B cell (primary cell): ENCODE measurements around the gene PVR. TPM values are rescaled to one million over a fixed set of nuclear protein-coding genes. Genes with fewer than 3 reads are reported as not detected.

ENCODE experiments used
- ATAC-seq: fragments of 200-7000 bp; cut with Tn5 transposase; one replicate; pipeline ENCODE4 v1.10.0; 2021; ENCODE audit warnings: low read depth, mild to moderate bottlenecking, moderate number of reproducible peaks, moderate library complexity
- CTCF ChIA-PET: fragments of 350-600 bp; sonication (Branson Sonifier 250); formaldehyde crosslinking; loops from one replicate; lab custom pipeline; 2021; ENCODE audit warnings: antibody characterized with exemption, inconsistent platforms; lab: Charles Lee
- POLR2A ChIA-PET: fragments of 350-600 bp; sonication (Branson Sonifier 250); formaldehyde crosslinking; loops from one replicate; lab custom pipeline; 2021; ENCODE audit warnings: antibody characterized with exemption; lab: Charles Lee
- DNase-seq: peaks from one replicate; pipeline ENCODE4 v3.0.0; 2013
- H2AFZ ChIP-seq: 2 replicates; pipeline ENCODE4 v1.6.1; 2012; ENCODE audit warnings: mild to moderate bottlenecking, low read depth, low read length; ENCODE audit not compliant: insufficient read depth, poor library complexity, severe bottlenecking
- H3K27ac ChIP-seq, 2 donors: 1 replicate in 1 of 2; 2 replicates in 1 of 2; pipeline ENCODE4 v1.5.1; 2012 to 2013; ENCODE audit warnings: low read length in 2 of 2, mild to moderate bottlenecking in 2 of 2, moderate library complexity in 1 of 2
- H3K27me3 ChIP-seq, 4 experiments: fragments of 200-600 bp in 1 of 4; sonication (generic) in 1 of 4; replicated peaks in 1 of 4; 1 replicate in 2 of 4; 2 replicates in 2 of 4; pipeline versions ENCODE4 v1.6.1 to v1.7.0; 2013 to 2016; ENCODE audit warnings: low read length in 3 of 4, mild to moderate bottlenecking in 2 of 4, mixed read lengths in 1 of 4, moderate library complexity in 1 of 4; ENCODE audit not compliant: insufficient read depth in 4 of 4, control insufficient read depth in 3 of 4; ENCODE audit errors: control extremely low read depth in 1 of 4
- H3K36me3 ChIP-seq, 2 experiments: replicated peaks in 1 of 2; 1 replicate in 1 of 2; 2 replicates in 1 of 2; pipeline versions ENCODE4 v1.6.1 to v1.7.1; 2013; ENCODE audit warnings: low read length in 1 of 2; ENCODE audit not compliant: insufficient read depth in 2 of 2, control insufficient read depth in 1 of 2; ENCODE audit errors: control extremely low read depth in 1 of 2, extremely low read depth in 1 of 2
- H3K4me1 ChIP-seq, 2 donors: fragments of 200-600 bp in 1 of 2; sonication (generic) in 1 of 2; 1 replicate in 1 of 2; 2 replicates in 1 of 2; pipeline versions ENCODE4 v1.5.1 to v1.6.1; 2013 to 2017; ENCODE audit warnings: low read length in 2 of 2; ENCODE audit not compliant: control insufficient read depth in 2 of 2, insufficient read depth in 2 of 2
- H3K4me2 ChIP-seq: replicated peaks from 2 replicates; pipeline ENCODE3; 2012; ENCODE audit warnings: mild to moderate bottlenecking, low read depth, low read length; ENCODE audit not compliant: poor library complexity, severe bottlenecking
- H3K4me3 ChIP-seq, 5 experiments: fragments of 200-600 bp in 1 of 5; sonication (generic) in 1 of 5; 1 replicate in 3 of 5; 2 replicates in 2 of 5; pipeline versions ENCODE4 v1.5.1 to v1.7.0; 2011 to 2016; ENCODE audit warnings: low read length in 4 of 5, mild to moderate bottlenecking in 4 of 5, low read depth in 2 of 5, control low read depth in 1 of 5, moderate library complexity in 1 of 5; ENCODE audit not compliant: insufficient read depth in 1 of 5; ENCODE audit errors: control extremely low read depth in 1 of 5, extremely low read depth in 1 of 5
- H3K79me2 ChIP-seq: fragments of 200-600 bp; sonication (generic); one replicate; pipeline ENCODE4 v1.6.0; 2016; ENCODE audit warnings: low read length; ENCODE audit not compliant: control insufficient read depth, insufficient read depth
- H3K9ac ChIP-seq: fragments of 200-600 bp; sonication (generic); 2 replicates; pipeline ENCODE4 v1.6.1; 2017; ENCODE audit warnings: mild to moderate bottlenecking, low read length, moderate library complexity
- H3K9me3 ChIP-seq, 3 donors: one replicate each; pipeline versions ENCODE4 v1.6.1 to v1.7.1; 2013; ENCODE audit warnings: low read length in 2 of 3; ENCODE audit not compliant: control insufficient read depth in 2 of 3, insufficient read depth in 1 of 3; ENCODE audit errors: control extremely low read depth in 1 of 3
- H4K20me1 ChIP-seq: 2 replicates; pipeline ENCODE4 v1.6.0; 2012; ENCODE audit warnings: mild to moderate bottlenecking, low read length; ENCODE audit not compliant: insufficient read depth, control insufficient read depth, poor library complexity, severe bottlenecking
- H3K27ac Mint-ChIP-seq: one replicate; pipeline ENCODE4 v1.8.0; 2021; ENCODE audit warnings: mixed read lengths
- H3K27me3 Mint-ChIP-seq: one replicate; pipeline ENCODE4 v1.8.0; 2021; ENCODE audit warnings: mixed read lengths
- H3K4me1 Mint-ChIP-seq: one replicate; pipeline ENCODE4 v1.8.0; 2021; ENCODE audit warnings: mixed read lengths
- H3K4me3 Mint-ChIP-seq: one replicate; pipeline ENCODE4 v1.8.0; 2021; ENCODE audit warnings: mixed read lengths
- H3K9me3 Mint-ChIP-seq: one replicate; pipeline ENCODE4 v1.8.0; 2022; ENCODE audit warnings: mixed read lengths; ENCODE audit not compliant: insufficient read depth
- EZH2 ChIP-seq: IDR thresholded peaks from 2 replicates; pipeline ENCODE4 v1.6.1; 2012; ENCODE audit warnings: borderline replicate concordance, low read depth, mild to moderate bottlenecking, moderate library complexity, low read length; ENCODE audit not compliant: insufficient read depth, poor library complexity, severe bottlenecking
- WGBS: methylation state at CpG from one replicate; pipeline ENCODE4 v1.1.5; 2013; ENCODE audit warnings: missing lambda C conversion rate; ENCODE audit not compliant: insufficient coverage; 5-methylcytosine and 5-hydroxymethylcytosine counted together
- intact Hi-C: fragments of 100-400 bp; cut with micrococcal nuclease; formaldehyde crosslinking; loops from one replicate; pipeline ENCODE4 v1.10.0; 2022
- polyA plus RNA-seq: library from polyadenylated mRNA; depleted of rRNA; stranded (reverse); fragments of >200 nt; gene quantifications from 2 replicates; pipeline ENCODE4 v1.2.3, GENCODE V29; 2012
- total RNA-seq, 2 donors: library from RNA; stranded (reverse); fragments of 120-200 nt in 1 of 2; gene quantifications; 1 replicate in 1 of 2; 2 replicates in 1 of 2; pipeline versions ENCODE4 v1.2.3 to v1.2.4, GENCODE V29; 2013 to 2022
- TF ChIP-seq, protein P1 (sequence below): fragments of 200-600 bp; IDR thresholded peaks from one replicate; pipeline ENCODE4 v1.8.0; 2022; ENCODE audit warnings: antibody characterized with exemption, mild to moderate bottlenecking

PVR gene
- total and polyA plus RNA-seq, 2 donors (not counting 1 experiment from before 2014, with no cell fraction given), result 0.09 to 0.67 TPM

DNA sequence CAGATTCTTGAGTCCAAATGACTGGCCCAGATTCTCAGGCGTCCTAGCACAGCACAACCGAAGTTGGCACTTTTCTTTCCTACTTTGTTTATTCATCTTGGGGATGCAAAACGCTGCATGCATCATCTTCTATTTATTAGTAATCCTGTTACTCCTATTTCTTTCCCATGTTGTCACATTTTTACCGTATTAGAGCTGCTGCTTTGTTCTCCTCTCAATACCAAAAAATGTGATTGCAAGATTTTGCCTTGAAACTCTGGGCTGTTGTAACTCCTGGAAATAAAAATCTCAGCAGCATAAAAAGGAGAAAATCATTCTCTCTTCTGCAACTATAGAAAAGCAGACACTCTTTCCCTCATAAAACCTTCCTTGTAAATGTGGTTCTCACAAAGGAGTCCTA is 43.2 kb upstream of the PVR start:
- DNase-seq, result no peak
- Mint-ChIP-seq H3K9me3 (peaks cover 6% of the 10 kb centered on the region), H3K4me3 (no peak overlapping the region), H3K27ac (no peak overlapping the region), H3K27me3 (peaks cover 35% of the 10 kb centered on the region), H3K4me1 (no peaks in the 10 kb centered on the region)
- H2AFZ ChIP-seq, result no peak overlapping the region
- H3K27ac ChIP-seq, result no peak overlapping the region
- peaks cover 0 to 4% (median 0%) of the 10 kb centered on the region in 4 experiments for H3K27me3 ChIP-seq
- no peak overlapping the region for H3K4me2 ChIP-seq
- intact Hi-C loops, result no loop called here
- no peaks in the 10 kb centered on the region for H3K79me2 ChIP-seq
- H3K4me3 ChIP-seq, result no peak overlapping the region
- CTCF ChIA-PET, result no interaction called here
- TF ChIP-seq, protein P1, sequence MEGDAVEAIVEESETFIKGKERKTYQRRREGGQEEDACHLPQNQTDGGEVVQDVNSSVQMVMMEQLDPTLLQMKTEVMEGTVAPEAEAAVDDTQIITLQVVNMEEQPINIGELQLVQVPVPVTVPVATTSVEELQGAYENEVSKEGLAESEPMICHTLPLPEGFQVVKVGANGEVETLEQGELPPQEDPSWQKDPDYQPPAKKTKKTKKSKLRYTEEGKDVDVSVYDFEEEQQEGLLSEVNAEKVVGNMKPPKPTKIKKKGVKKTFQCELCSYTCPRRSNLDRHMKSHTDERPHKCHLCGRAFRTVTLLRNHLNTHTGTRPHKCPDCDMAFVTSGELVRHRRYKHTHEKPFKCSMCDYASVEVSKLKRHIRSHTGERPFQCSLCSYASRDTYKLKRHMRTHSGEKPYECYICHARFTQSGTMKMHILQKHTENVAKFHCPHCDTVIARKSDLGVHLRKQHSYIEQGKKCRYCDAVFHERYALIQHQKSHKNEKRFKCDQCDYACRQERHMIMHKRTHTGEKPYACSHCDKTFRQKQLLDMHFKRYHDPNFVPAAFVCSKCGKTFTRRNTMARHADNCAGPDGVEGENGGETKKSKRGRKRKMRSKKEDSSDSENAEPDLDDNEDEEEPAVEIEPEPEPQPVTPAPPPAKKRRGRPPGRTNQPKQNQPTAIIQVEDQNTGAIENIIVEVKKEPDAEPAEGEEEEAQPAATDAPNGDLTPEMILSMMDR, result no peak
- no peak for TF ChIP-seq EZH2
- H3K4me1 ChIP-seq, result no peaks in the 10 kb centered on the region
- ATAC-seq, result no peak
- WGBS, result 78% methylated on average over 3 of the region's 4 CpGs
- peaks cover 0 to 17% (median 5%) of the 10 kb centered on the region in 3 donors for H3K9me3 ChIP-seq
- POLR2A ChIA-PET, result no interaction called here
- no peaks in the 10 kb centered on the region for H3K36me3 ChIP-seq
- H3K9ac ChIP-seq, result no peak overlapping the region
- no peaks in the 10 kb centered on the region for H4K20me1 ChIP-seq

DNA sequence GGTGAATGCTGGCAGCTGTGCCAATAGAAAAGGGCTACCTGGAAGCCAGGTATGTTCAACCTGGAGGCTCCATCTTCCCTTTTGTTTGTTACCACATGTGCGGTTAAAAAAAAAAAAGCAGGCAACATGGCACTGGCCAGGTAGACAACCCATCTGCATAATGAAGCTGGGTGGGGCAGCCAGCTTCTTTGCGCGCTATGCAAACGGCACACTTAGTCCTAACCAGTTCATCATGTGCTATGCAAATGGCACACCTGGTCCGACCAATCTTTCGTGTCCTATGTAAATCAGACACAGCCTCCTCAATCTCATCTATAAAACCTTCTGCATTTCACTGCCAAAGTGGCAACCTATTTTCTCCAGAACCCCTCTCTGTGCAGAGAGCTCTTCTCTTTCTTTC is 41.6 kb upstream of the PVR start:
- H3K4me3 ChIP-seq, result no peak overlapping the region
- ChIA-PET CTCF (no interaction called here), POLR2A (no interaction called here)
- no peak overlapping the region for H3K27ac Mint-ChIP-seq
- ATAC-seq (no peak), DNase-seq (no peak)
- peaks cover 3% of the 10 kb centered on the region in 2 donors for H3K4me1 ChIP-seq
- no peak for TF ChIP-seq EZH2
- TF ChIP-seq, protein P1, result no peak
- H3K9ac ChIP-seq, result no peak overlapping the region
- no peaks in the 10 kb centered on the region for H4K20me1 ChIP-seq
- no peaks in the 10 kb centered on the region for H3K36me3 ChIP-seq
- peaks cover 24% of the 10 kb centered on the region for H3K27me3 Mint-ChIP-seq
- no peak overlapping the region for H3K27ac ChIP-seq
- H3K4me3 Mint-ChIP-seq, result no peak overlapping the region
- H2AFZ ChIP-seq, result no peak overlapping the region
- intact Hi-C loops, result no loop called here
- peaks cover 0 to 2% (median 0%) of the 10 kb centered on the region in 4 experiments for H3K27me3 ChIP-seq
- H3K9me3 ChIP-seq, result peaks cover 0 to 15% (median 5%) of the 10 kb centered on the region in 3 donors
- WGBS, result 78% methylated on average over 5 of the region's 6 CpGs
- H3K79me2 ChIP-seq, result no peaks in the 10 kb centered on the region
- H3K4me1 Mint-ChIP-seq, result peaks cover 3% of the 10 kb centered on the region
- H3K4me2 ChIP-seq, result no peak overlapping the region
- H3K9me3 Mint-ChIP-seq, result peaks cover 3% of the 10 kb centered on the region
